C4-2B (cell line): ENCODE results near the gene ZDHHC17.

Experiments
- CTCF ChIP-seq: fragments of 450-650 bp; conservative IDR thresholded peaks from 2 replicates; pipeline ENCODE4 v1.5.1; 2017; ENCODE audit warnings: mild to moderate bottlenecking
- ZFX ChIP-seq: fragments of 450-650 bp; IDR thresholded peaks from 2 replicates; pipeline ENCODE4 v1.6.1; 2017

- TF ChIP-seq CTCF (no peak), ZFX (no peak)
Observed at GRCh38 chr12:76746516-76746915, 17.4 kb upstream of the ZDHHC17 start.
